K562 treated with DMSO at 1 percent for 48 hours (cell line): ENCODE results near the gene SYNE3. TPM values are rescaled to one million over a fixed set of nuclear protein-coding genes. Genes with fewer than 3 reads are reported as not detected.

Experiments used
- total RNA-seq: library from RNA; unstranded; fragments of 300-600 nt; gene quantifications from 2 replicates; pipeline ENCODE4 v1.2.3, GENCODE V29; 2022; ENCODE audit warnings: low replicate concordance; ENCODE audit errors: extremely low read depth

The SYNE3 gene
- total RNA-seq = not detected in 2 replicates

GRCh38 chr14:95516554-95517181 lies at the start of gene SYNE3:
TSS of gene SYNE3 (minus strand) at chr14:95516650. CDS start at chr14:95475821, 40,829 bp downstream.

DNA sequence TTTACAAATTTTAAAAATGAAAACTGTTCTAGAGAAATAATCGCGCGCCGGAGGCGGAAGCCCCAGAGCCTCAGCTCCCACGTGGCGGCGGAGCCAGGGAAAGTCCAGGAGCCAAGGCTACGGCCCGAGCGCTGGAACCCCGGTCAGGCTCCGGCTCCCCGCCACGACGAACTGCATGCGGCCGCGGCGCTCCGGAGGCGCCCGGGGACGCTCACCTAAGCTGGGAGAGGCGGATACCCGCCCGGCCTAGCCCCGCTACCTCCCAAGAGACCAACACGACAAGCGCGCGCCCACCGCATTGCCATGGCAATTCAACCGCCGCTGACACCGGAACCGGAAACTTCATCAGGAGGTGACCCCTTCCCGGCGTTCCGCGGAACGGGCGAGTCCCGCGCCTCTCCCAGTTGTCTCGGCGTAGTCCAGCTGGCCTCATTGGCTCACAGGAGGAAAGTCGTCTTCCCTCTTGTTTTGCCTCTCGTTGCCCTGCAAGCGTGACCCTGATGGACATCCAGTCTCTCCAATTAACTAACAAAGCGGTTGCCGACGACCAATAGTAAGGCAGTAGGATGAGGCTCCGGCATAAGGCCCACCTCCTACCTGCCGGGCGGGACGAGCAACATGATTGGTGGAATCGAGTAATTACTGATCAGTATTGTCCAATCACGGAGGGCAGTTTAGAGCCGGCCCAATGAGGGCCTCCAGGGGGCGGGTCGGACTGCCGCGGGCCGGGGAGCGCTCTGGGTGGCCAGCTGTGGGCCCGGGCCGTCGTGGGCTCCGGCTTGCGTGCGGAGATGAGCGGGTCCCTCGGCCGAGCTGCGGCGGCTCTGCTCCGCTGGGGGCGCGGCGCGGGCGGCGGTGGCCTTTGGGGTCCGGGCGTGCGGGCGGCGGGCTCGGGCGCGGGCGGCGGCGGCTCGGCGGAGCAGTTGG lies 18.1 kb upstream of the SYNE3 start, which contains the start of gene GLRX5:
Gene GLRX5, plus strand, starts transcription at position 752 of the 927 bp plus-strand sequence. Its CDS starts 40 bp downstream, at position 792.

Other genes starting within 250 kb of the SYNE3 start
- gene CLMN, start 196.7 kb downstream of the SYNE3 start, total RNA-seq = not detected in 2 replicates
- gene GLRX5, start 18.4 kb upstream of the SYNE3 start, total RNA-seq = not detected in 2 replicates
- gene TCL1B, start 169.8 kb upstream of the SYNE3 start, total RNA-seq = not detected in 2 replicates
- gene TCL1A, start 197.5 kb upstream of the SYNE3 start, total RNA-seq = not detected in 2 replicates